HG03469 (cell line): Measurements from ENCODE around the gene UBE2O.
"Not testable (repeated sequence)": the region's sequence is repeated elsewhere in the genome, so short reads cannot be mapped to it uniquely, and the experiment has no call there.

ENCODE experiments used
- ATAC-seq: cut with Tn5 transposase; IDR thresholded peaks from one replicate; pipeline ENCODE4 v1.9.1; 2021; ENCODE audit warnings: mild to moderate bottlenecking, moderate library complexity, moderate number of reproducible peaks; ENCODE audit not compliant: unreplicated experiment

Gene UBE2O

GRCh38 chr17:76354747-76355310, 98.1 kb downstream of the UBE2O start:
- no peak for ATAC-seq

GRCh38 chr17:76354317-76354729, 98.6 kb downstream of the UBE2O start:
- ATAC-seq, result no peak

- ATAC-seq, result peak; percentile 57
These were observed 99.2 kb downstream of the UBE2O start, which contains the start of gene PRPSAP1 for GRCh38 chr17:76353599-76354316. Gene PRPSAP1 (minus strand): TSS chr17:76353916. CDS start chr17:76353703, 213 bp downstream.

GRCh38 chr17:76353004-76353598, 99.9 kb downstream of the UBE2O start:
- ATAC-seq, result no peak

GRCh38 chr17:76351526-76352071, 101.4 kb downstream of the UBE2O start:
- ATAC-seq, result no peak

- no peak for ATAC-seq
These were observed 102.5 kb downstream of the UBE2O start for GRCh38 chr17:76350463-76350862.

- not testable (repeated sequence) for ATAC-seq
These were observed 106.0 kb downstream of the UBE2O start for GRCh38 chr17:76346936-76347335.

- ATAC-seq, result no peak
These were observed 107.5 kb downstream of the UBE2O start for GRCh38 chr17:76345377-76345974.

GRCh38 chr17:76343106-76343505, 109.8 kb downstream of the UBE2O start:
- ATAC-seq, result no peak

- no peak for ATAC-seq
These were observed 111.7 kb downstream of the UBE2O start for GRCh38 chr17:76341301-76341700.
